ENCODE data around the gene IDH2. TPM values are rescaled to one million over a fixed set of nuclear protein-coding genes. Genes with fewer than 3 reads are reported as not detected.
"Not testable (repeated sequence)": the region's sequence is repeated elsewhere in the genome, so short reads cannot be mapped to it uniquely, and the experiment has no call there.

Gene IDH2
- total and polyA plus RNA-seq, 2 experiments from 2014 or later, result 406 to 712 TPM

DNA sequence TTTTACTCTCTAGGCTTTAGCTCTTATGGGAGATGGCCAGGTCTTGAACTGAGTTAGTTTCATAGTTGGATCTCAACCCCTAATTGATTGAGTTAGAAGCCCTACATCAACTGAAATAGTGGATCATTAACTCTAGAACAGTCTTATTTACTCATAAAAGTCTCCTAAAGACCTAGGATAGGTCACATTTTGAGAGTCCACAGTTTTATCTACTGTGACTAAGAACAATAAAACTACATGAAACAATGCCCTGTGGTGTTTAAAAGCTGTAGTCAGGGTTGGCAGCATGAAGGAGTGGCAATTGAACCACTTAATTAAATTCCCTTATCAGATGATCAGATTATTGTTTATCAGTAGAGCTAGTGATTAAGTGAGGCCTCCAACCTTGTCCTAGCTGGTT, 22.2 kb upstream of the IDH2 start:
- Histone ChIP-seq H3K27me3 (no peaks in the 10 kb centered on the region), H3K36me3 (no peaks in the 10 kb centered on the region), H3K4me3 (no peak overlapping the region), H3K9me3 (ENCODE audit: low read depth) (no peaks in the 10 kb centered on the region), H3K27ac (no peak overlapping the region), H3K4me1 (ENCODE audit: low read depth) (peaks cover 9% of the 10 kb centered on the region)
- TF ChIP-seq, protein P1, sequence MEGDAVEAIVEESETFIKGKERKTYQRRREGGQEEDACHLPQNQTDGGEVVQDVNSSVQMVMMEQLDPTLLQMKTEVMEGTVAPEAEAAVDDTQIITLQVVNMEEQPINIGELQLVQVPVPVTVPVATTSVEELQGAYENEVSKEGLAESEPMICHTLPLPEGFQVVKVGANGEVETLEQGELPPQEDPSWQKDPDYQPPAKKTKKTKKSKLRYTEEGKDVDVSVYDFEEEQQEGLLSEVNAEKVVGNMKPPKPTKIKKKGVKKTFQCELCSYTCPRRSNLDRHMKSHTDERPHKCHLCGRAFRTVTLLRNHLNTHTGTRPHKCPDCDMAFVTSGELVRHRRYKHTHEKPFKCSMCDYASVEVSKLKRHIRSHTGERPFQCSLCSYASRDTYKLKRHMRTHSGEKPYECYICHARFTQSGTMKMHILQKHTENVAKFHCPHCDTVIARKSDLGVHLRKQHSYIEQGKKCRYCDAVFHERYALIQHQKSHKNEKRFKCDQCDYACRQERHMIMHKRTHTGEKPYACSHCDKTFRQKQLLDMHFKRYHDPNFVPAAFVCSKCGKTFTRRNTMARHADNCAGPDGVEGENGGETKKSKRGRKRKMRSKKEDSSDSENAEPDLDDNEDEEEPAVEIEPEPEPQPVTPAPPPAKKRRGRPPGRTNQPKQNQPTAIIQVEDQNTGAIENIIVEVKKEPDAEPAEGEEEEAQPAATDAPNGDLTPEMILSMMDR (IDR thresholded peaks at IDR 0.05; ENCODE audit: low read depth, low read length), result no peak
- no peak for DNase-seq (ENCODE audit: low read depth in 1 of 2, low spot score in 1 of 2)

GRCh38 chr15:90121086-90121485, 18.8 kb upstream of the IDH2 start:
- no peaks in the 10 kb centered on the region for H3K27me3 ChIP-seq
- H3K36me3 ChIP-seq, result no peaks in the 10 kb centered on the region
- no peaks in the 10 kb centered on the region for H3K9me3 ChIP-seq (ENCODE audit: low read depth)
- DNase-seq (ENCODE audit: low read depth in 1 of 2, low spot score in 1 of 2), result no peak
- no peaks in the 10 kb centered on the region for H3K4me1 ChIP-seq (ENCODE audit: low read depth)
- no peak overlapping the region for H3K27ac ChIP-seq
- H3K4me3 ChIP-seq, result no peak overlapping the region
- TF ChIP-seq, protein P1 (IDR thresholded peaks at IDR 0.05; ENCODE audit: low read depth, low read length), result no peak

- no peak for DNase-seq (ENCODE audit: low read depth in 1 of 2, low spot score in 1 of 2)
- TF ChIP-seq, protein P1 (IDR thresholded peaks at IDR 0.05; ENCODE audit: low read depth, low read length), result no peak
Observed at GRCh38 chr15:90119367-90119766, 17.1 kb upstream of the IDH2 start.

GRCh38 chr15:90115783-90116182, 13.5 kb upstream of the IDH2 start:
- TF ChIP-seq, protein P1 (IDR thresholded peaks at IDR 0.05; ENCODE audit: low read depth, low read length), result no peak
- no peak overlapping the region for H3K4me3 ChIP-seq
- no peak overlapping the region for H3K27ac ChIP-seq
- no peaks in the 10 kb centered on the region for H3K9me3 ChIP-seq (ENCODE audit: low read depth)
- H3K36me3 ChIP-seq, result no peaks in the 10 kb centered on the region
- no peak for DNase-seq (ENCODE audit: low read depth in 1 of 2, low spot score in 1 of 2)
- H3K27me3 ChIP-seq, result no peaks in the 10 kb centered on the region
- no peaks in the 10 kb centered on the region for H3K4me1 ChIP-seq (ENCODE audit: low read depth)

More at GRCh38 chr15:90119367-90119766, 17.1 kb upstream of the IDH2 start:
- Histone ChIP-seq H3K27ac (no peak overlapping the region), H3K4me1 (ENCODE audit: low read depth) (no peaks in the 10 kb centered on the region), H3K36me3 (no peaks in the 10 kb centered on the region), H3K9me3 (ENCODE audit: low read depth) (no peaks in the 10 kb centered on the region), H3K27me3 (no peaks in the 10 kb centered on the region), H3K4me3 (no peak overlapping the region)

- H3K4me1 ChIP-seq (ENCODE audit: low read depth), result no peaks in the 10 kb centered on the region
- no peaks in the 10 kb centered on the region for H3K9me3 ChIP-seq (ENCODE audit: low read depth)
- no peak for DNase-seq (ENCODE audit: low read depth in 1 of 2, low spot score in 1 of 2)
- no peak overlapping the region for H3K4me3 ChIP-seq
- no peaks in the 10 kb centered on the region for H3K36me3 ChIP-seq
- TF ChIP-seq, protein P1 (IDR thresholded peaks at IDR 0.05; ENCODE audit: low read depth, low read length), result no peak
- H3K27me3 ChIP-seq, result no peaks in the 10 kb centered on the region
- no peak overlapping the region for H3K27ac ChIP-seq
Observed at GRCh38 chr15:90114451-90114901, 12.2 kb upstream of the IDH2 start.

DNA sequence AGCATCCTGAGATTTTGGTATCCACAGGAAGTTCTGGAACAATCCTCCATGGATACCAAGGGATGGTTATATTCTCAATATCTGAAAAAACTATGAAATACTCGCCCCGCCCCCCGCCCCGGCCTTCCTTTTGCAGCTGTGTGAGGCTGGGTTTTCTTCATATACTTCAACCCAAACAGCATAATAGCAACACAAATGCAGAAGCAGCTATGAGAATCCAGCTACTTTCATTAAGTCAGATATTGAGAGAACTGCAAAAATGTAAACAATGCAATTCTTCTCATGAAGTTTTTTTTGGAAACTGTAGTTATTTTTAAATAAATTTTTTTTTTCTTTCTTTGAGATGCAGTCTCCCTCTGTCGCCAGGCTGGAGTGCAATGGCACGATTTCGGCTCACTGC, 10.9 kb upstream of the IDH2 start:
- DNase-seq (ENCODE audit: low read depth in 1 of 2, low spot score in 1 of 2), result no peak
- Histone ChIP-seq H3K4me3 (no peak overlapping the region), H3K4me1 (ENCODE audit: low read depth) (no peaks in the 10 kb centered on the region), H3K27me3 (no peaks in the 10 kb centered on the region), H3K36me3 (no peaks in the 10 kb centered on the region), H3K9me3 (ENCODE audit: low read depth) (no peaks in the 10 kb centered on the region), H3K27ac (no peak overlapping the region)
- TF ChIP-seq, protein P1 (IDR thresholded peaks at IDR 0.05; ENCODE audit: low read depth, low read length), result no peak

DNA sequence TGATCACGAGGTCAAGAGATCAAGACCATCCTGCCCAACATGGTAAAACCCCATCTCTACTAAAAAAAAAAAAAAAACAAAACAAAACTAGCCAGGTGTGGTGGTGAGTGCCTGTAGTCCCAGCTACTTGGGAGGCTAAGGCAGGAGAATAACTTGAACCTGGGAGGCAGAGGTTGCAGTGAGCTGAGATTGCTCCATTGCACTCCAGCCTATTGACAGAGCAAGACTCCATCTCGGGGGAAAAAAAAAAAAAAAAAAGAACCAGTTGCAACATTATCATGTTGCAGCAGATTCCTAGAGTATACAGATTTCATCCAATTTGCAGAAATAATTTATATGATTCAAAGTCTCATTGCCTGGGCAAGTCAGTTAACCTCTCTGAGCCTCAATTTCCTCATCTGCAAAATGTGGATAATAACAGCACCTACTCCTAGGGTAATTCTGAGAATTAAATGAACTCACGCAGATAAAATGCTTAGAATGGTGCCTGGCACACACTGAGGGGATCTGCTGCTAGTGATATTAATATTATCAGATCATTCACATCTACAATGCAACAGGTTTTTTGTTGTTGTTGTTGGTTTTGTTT, 7.0 kb upstream of the IDH2 start:
- peaks cover 17% of the 10 kb centered on the region for H3K4me1 ChIP-seq (ENCODE audit: low read depth)
- H3K27me3 ChIP-seq; H3K36me3 ChIP-seq; H3K4me3 ChIP-seq; DNase-seq (ENCODE audit: low read depth in 1 of 2, low spot score in 1 of 2); H3K27ac ChIP-seq; H3K9me3 ChIP-seq (ENCODE audit: low read depth): not testable (repeated sequence)

DNA sequence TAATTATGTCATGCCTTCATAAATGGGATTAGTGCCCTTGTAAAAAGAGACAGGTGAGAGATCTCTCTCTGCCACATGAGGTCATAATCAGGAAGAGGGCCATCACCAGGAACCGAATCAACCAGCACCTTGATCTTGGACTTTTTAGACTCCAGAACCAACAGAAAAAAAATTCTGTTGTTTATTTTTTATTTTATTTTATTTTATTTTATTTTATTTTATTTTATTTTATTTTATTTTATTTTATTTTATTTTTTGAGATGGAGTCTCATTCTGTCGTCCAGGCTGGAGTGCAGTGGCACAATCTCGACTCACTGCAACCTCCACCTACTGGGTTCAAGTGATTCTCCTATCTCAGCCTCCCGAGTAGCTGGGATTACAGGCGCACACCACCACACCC, 5.8 kb upstream of the IDH2 start:
- peaks cover 24% of the 10 kb centered on the region for H3K4me1 ChIP-seq (ENCODE audit: low read depth)
- not testable (repeated sequence) for H3K36me3 ChIP-seq; H3K27me3 ChIP-seq; H3K4me3 ChIP-seq; DNase-seq (ENCODE audit: low read depth in 1 of 2, low spot score in 1 of 2); H3K27ac ChIP-seq; H3K9me3 ChIP-seq (ENCODE audit: low read depth)

All from cardiac muscle cell (in vitro differentiated cells and primary cell).